NCI-H526 treated with DMSO at 0.1 percent for 48 hours (cell line): ENCODE data around the gene PKN3.
"Not testable (repeated sequence)": the region's sequence is repeated elsewhere in the genome, so short reads cannot be mapped to it uniquely, and the experiment has no call there.

Source experiments
- DNase-seq: peaks from one replicate; lab custom pipeline; 2025; lab: John Stamatoyannopoulos, UW

PKN3 gene

GRCh38 chr9:128693738-128694137, 8.6 kb upstream of the PKN3 start:
- not testable (repeated sequence) for DNase-seq

GRCh38 chr9:128694344-128694743, 8.0 kb upstream of the PKN3 start:
- DNase-seq: no peak

GRCh38 chr9:128696923-128697707, 5.2 kb upstream of the PKN3 start:
- DNase-seq: no peak

- DNase-seq: not testable (repeated sequence)
These were observed 3.1 kb upstream of the PKN3 start for GRCh38 chr9:128699096-128699795.

GRCh38 chr9:128701227-128701854, 962 bp upstream of the PKN3 start:
- DNase-seq: no peak

GRCh38 chr9:128702949-128703615, 779 bp downstream of the PKN3 start:
- no peak for DNase-seq

- no peak for DNase-seq
These were observed 1.5 kb downstream of the PKN3 start for GRCh38 chr9:128703616-128704355.

GRCh38 chr9:128704356-128704670, 2.0 kb downstream of the PKN3 start:
- no peak for DNase-seq

GRCh38 chr9:128705051-128705965, 3.0 kb downstream of the PKN3 start:
- no peak for DNase-seq

- DNase-seq: no peak
These were observed 3.7 kb downstream of the PKN3 start for GRCh38 chr9:128706045-128706444.

GRCh38 chr9:128706671-128707381, 4.5 kb downstream of the PKN3 start:
- DNase-seq: no peak

DNA sequence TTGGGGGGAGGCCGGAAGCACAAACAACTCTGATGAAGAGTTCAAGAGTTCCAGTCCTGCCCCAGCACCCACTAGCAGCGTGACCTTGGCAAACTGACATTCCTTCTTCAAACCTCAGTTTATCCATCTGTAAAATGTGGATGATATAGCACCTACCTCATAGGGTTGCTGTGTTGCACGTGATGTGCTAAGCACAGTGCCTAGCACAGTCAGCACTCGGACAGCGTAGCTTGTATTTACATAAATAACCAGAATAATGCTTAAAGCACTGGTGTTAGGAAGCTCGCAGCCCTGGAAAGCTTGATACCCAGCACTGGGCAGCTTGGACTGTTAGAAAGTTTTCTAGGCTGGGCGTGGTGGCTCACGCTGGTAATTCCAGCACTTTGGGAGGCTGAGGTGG, 5.1 kb downstream of the PKN3 start:
- DNase-seq: no peak

GRCh38 chr9:128712451-128713410, 10.4 kb downstream of the PKN3 start:
- no peak for DNase-seq

GRCh38 chr9:128713411-128713780, 11.1 kb downstream of the PKN3 start:
- no peak for DNase-seq

DNA sequence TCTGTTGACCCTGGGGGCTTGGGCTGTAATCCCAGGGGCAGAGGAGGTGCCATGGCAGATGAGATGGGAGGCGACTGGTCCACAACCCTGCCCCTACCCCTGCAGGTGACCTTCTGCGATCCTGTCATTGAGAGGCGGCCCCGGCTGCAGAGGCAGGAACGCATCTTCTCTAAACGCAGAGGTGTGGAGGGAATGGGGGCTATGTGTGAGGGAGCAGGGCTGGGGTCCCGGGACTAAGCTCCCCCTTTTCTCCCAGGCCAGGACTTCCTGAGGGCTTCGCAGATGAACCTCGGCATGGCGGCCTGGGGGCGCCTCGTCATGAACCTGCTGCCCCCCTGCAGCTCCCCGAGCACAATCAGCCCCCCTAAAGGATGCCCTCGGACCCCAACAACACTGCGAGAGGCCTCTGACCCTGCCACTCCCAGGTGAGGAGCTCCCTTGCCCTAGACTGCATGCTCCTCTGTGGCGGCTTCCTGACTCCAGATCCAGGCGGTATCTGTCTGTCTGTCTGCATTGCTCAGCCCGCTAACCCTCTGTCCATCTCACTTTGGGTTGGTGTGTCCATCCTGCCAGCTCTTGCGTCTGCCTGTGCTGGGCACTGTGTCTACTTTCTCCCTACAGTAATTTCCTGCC, 11.8 kb downstream of the PKN3 start:
- DNase-seq: no peak

DNA sequence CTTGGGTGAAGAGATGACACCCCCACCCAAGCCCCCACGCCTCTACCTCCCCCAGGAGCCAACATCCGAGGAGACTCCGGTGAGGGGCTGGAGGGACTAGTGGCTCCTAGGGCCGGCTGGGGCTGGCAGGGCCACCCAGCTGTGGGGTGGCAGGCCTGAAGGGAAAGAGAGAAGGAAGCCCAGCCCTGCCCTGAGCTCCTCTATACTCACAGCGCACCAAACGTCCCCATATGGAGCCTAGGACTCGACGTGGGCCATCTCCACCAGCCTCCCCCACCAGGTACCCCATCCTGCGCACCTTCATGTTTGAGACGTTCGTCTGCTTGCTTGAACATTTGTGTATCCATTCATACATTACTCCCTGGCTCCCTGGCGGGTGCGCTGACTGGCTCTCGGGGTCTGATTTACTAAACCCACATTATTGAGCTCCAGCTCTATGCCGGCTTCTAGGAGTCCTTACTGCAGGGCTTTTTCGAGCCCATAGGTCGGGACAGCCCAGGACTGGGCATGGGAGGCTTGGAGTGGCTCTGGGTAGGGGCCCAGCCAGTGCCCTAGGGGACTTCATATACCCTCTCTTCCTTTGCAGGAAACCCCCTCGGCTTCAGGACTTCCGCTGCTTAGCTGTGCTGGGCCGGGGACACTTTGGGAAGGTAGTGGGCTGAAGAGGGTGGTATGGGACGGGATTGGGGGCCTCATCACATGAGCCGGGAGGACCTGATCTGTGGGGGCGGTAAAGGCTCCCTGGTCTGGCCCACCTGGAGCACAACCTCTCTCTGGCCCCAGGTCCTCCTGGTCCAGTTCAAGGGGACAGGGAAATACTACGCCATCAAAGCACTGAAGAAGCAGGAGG, 12.5 kb downstream of the PKN3 start:
- DNase-seq: no peak

GRCh38 chr9:128715436-128715750, 13.1 kb downstream of the PKN3 start:
- no peak for DNase-seq
